ENCODE results near the gene DSC1.
A peak's percentile ranks its signal among the peaks of the same experiment; 100 is the strongest.

The DSC1 gene

DNA sequence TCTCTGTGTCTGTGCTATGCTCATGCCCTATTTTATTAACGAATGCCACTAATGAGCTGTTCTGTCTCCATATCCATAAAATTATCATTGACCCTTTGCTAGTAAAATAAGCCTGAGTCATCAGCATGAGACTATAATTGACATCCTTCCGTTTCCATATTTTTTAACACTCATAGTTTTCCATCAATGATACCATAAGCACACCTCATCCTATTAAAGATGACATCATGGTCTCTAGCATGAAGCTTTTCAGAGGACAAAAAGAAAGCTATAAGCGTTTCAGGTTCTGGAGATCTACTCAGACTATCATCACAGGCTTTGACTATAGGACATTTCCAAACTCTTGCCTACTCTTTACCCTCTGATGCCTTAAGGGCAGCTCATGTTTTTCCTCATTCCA, 59.2 kb downstream of the DSC1 start:
- H3K4me3 Mint-ChIP-seq, result no peak overlapping the region
- peaks cover 38 to 52% of the 10 kb centered on the region in 2 donors for H3K27me3 Mint-ChIP-seq
- H3K27ac Mint-ChIP-seq, result no peak overlapping the region
- DNase-seq (no peak), ATAC-seq (replicated peaks) (no peak)
- no peaks in the 10 kb centered on the region for H3K4me1 Mint-ChIP-seq
- H3K36me3 Mint-ChIP-seq, result no peaks in the 10 kb centered on the region
- no peaks in the 10 kb centered on the region for H3K9me3 Mint-ChIP-seq

- Mint-ChIP-seq H3K4me1 (no peaks in the 10 kb centered on the region), H3K27ac (no peak overlapping the region), H3K9me3 (no peaks in the 10 kb centered on the region), H3K4me3 (no peak overlapping the region), H3K27me3 (peaks cover 38 to 52% of the 10 kb centered on the region in 2 donors), H3K36me3 (no peaks in the 10 kb centered on the region)
- ATAC-seq (replicated peaks) (no peak), DNase-seq (no peak)
Measured at GRCh38 chr18:31102941-31103340, 59.7 kb downstream of the DSC1 start.

GRCh38 chr18:31102025-31102684, 60.5 kb downstream of the DSC1 start, which contains the start of gene DSC2:
TSS of gene DSC2 (minus strand) at chr18:31102421. CDS start at chr18:31101971, 450 bp downstream.
- H3K36me3 Mint-ChIP-seq, result no peaks in the 10 kb centered on the region
- H3K27ac Mint-ChIP-seq, result no peak within 1 kb of the TSS
- ATAC-seq (replicated peaks) (no peak), DNase-seq (no peak)
- no peaks in the 10 kb centered on the region for H3K9me3 Mint-ChIP-seq
- H3K4me3 Mint-ChIP-seq, result peak within 1 kb of the TSS in 1 of 2 donors; percentile 44
- no peaks in the 10 kb centered on the region for H3K4me1 Mint-ChIP-seq
- H3K27me3 Mint-ChIP-seq, result peaks cover 38 to 52% of the 10 kb centered on the region in 2 donors

DNA sequence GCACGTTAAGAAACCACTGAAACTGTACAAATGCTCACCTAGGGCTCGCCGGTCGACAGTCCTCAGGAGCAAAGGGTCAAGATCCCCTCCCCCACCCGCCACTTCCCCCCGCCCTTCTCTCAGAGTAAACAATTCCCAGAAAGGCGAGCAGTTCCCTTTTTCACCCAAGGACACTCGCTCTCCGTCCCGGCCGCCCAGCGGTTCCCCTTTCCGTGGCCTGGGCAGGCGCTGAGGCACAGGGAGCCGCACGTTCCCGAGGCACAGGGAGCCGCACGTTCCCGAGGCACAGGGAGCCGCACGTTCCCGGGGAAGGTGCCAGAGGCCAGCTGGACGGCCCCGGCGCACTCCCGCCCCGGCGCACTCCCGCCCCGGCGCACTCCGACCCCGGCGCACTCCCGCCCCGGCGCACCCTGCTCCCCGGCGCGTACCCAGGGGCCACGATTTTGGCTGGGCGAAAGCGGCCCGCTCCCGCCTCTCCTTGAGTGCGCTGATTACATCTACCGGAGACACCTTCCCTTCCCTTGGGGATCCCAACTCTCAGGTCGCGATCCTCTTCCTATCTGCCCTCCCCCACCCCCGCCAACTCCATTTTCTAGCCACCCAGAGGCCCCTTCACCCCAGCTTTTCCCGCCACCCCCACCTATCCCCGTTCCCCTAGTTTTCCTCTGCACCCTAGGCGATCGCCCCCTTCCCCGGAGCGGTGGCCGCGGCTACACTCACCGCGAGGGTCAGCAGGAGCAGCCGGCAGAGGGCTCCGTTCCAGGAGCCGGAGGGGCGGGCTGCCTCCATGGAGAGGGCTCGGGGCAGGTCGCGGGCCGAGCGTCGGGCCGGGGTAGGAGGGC, 61.3 kb downstream of the DSC1 start:
- ATAC-seq (replicated peaks), result peak; percentile 39 to 44
- H3K4me1 Mint-ChIP-seq, result no peaks in the 10 kb centered on the region
- H3K36me3 Mint-ChIP-seq, result no peaks in the 10 kb centered on the region
- DNase-seq, result no peak
- peak overlapping the region in 1 of 2 donors; percentile 44 for H3K4me3 Mint-ChIP-seq
- H3K27me3 Mint-ChIP-seq, result peaks cover 38 to 52% of the 10 kb centered on the region in 2 donors
- no peak overlapping the region for H3K27ac Mint-ChIP-seq
- peaks cover 0 to 2% of the 10 kb centered on the region in 2 donors for H3K9me3 Mint-ChIP-seq

DNA sequence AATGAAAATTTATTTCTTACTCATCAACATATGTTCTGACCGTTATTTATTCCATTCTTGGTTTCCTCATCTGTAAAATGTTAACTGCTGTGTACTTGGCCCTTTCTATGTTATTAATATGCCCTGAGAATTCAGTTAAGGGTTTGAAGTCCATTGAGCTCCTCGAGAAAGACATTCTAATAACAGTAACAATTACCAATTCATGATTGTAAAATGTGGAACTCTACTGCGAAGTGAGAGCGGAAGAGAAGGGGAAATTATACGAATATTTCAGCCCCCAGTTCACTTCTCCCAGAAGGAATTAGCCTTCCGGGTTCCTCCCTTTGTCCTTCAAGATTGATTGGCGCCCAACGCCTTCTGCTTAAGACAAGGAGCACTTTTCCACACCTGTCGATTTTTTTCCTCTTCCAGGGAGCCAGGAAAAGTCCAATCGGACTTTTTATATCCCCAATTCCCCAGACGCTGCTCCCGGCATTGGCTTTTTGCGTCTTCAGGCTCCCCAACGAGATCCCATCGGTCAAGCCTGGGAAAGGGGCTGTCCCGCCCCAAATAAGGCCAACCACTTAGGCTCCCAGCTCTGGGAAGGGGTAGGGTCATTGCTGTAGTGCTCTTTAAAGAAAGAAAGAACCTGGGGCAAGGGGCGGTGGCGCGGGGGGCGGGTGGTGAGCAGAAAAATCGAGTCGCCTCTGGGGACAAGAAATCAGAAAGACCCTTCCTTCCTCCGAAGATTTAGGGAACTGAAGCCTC, 62.0 kb downstream of the DSC1 start:
- Mint-ChIP-seq H3K27ac (no peak overlapping the region), H3K9me3 (peaks cover 0 to 3% of the 10 kb centered on the region in 2 donors), H3K36me3 (no peaks in the 10 kb centered on the region), H3K4me3 (peak overlapping the region in 1 of 2 donors; percentile 44), H3K4me1 (no peaks in the 10 kb centered on the region), H3K27me3 (peaks cover 38 to 52% of the 10 kb centered on the region in 2 donors)
- ATAC-seq (replicated peaks), result no peak
- no peak for DNase-seq

- Mint-ChIP-seq H3K27ac (no peak overlapping the region), H3K36me3 (no peaks in the 10 kb centered on the region), H3K4me1 (no peaks in the 10 kb centered on the region), H3K27me3 (peaks cover 38 to 52% of the 10 kb centered on the region in 2 donors), H3K9me3 (peaks cover 0 to 4% of the 10 kb centered on the region in 2 donors), H3K4me3 (no peak overlapping the region)
- no peak for ATAC-seq (replicated peaks)
- no peak for DNase-seq
Measured at GRCh38 chr18:31099450-31100230, 63.0 kb downstream of the DSC1 start.

DNA sequence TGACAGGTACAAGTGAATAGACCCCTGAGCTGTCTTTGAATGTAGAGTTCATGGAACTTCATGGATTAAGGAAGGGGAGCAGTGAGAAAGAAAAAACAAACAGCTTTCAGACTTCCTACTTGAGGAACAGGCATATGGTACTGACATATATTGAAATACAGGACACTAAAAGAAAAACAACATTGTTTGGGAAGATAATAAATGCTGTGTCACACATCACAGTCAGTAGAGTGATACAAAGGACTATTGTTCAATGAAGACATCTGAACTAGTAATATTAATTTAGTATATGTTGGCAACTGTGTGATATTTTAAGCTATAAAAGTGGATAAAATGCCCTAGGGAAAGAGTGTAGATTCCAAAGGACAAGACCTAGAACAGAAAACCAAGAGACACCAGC, 63.8 kb downstream of the DSC1 start:
- peaks cover 0 to 4% of the 10 kb centered on the region in 2 donors for H3K9me3 Mint-ChIP-seq
- DNase-seq, result no peak
- no peak overlapping the region for H3K4me3 Mint-ChIP-seq
- no peak for ATAC-seq (replicated peaks)
- peaks cover 38 to 52% of the 10 kb centered on the region in 2 donors for H3K27me3 Mint-ChIP-seq
- H3K4me1 Mint-ChIP-seq, result no peaks in the 10 kb centered on the region
- no peak overlapping the region for H3K27ac Mint-ChIP-seq
- no peaks in the 10 kb centered on the region for H3K36me3 Mint-ChIP-seq

DNA sequence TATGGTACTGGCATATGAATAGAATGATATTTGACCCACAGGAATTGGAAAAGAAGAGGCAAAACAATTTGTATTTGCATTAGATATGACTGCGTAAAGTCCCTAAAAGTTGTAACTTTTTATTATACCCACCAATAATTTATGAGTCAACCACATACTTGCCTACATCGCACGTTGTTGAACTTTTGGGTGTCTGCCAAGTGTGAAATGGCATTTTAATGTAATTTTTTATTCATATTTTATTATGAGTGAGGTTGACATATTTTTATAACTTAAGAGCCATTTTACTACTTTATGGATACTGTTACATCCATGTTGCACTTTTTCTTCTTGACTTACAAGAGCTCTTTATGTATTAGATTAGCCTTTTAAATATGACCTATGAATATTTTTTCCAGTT, 65.0 kb downstream of the DSC1 start:
- Mint-ChIP-seq H3K9me3 (peaks cover 0 to 5% of the 10 kb centered on the region in 2 donors), H3K27me3 (peaks cover 31 to 41% of the 10 kb centered on the region in 2 donors), H3K36me3 (no peaks in the 10 kb centered on the region), H3K4me3 (no peak overlapping the region), H3K27ac (no peak overlapping the region), H3K4me1 (no peaks in the 10 kb centered on the region)
- DNase-seq (no peak), ATAC-seq (replicated peaks) (no peak)

DNA sequence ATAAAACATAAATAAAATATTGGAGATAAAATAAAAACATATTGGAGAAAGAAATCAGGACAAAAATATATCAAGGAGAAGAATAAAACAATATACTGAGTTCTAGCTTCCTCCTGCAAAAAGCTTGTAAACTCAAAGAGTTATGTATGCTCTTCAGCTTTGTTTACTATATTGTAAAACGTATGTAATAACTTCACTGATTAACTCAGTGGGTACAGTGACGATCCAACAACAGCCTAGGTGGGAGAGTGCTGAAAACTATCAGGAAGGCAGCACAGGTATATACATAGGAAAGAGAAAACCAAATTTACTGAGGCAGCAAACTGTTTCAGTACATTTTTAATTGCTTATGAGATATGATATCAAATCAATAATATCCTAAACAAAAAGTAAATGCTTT, 68.8 kb downstream of the DSC1 start:
- Mint-ChIP-seq H3K36me3 (no peaks in the 10 kb centered on the region), H3K9me3 (peaks cover 0 to 5% of the 10 kb centered on the region in 2 donors), H3K27me3 (peaks cover 3 to 4% of the 10 kb centered on the region in 2 donors)

DNA sequence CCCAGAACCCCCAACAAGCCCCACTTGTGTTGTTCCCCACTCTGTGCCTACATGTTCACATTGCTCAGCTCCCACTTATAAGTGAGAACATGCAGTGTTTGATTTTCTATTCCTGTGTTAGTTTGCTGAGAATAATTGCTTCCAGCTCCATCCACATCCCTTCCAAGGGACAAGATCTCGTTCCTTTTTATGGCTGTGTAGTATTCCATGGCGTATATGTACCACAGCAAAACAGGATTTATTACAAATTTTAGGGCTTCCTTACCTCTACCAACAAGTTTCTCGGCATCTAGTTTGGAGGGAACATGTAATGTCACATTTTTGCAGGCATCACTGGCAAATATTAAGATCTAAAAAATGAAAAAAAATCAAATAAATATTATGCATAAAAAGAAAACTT, 69.4 kb downstream of the DSC1 start:
- DNase-seq (no peak), ATAC-seq (replicated peaks) (no peak)
- Mint-ChIP-seq H3K36me3 (no peaks in the 10 kb centered on the region), H3K4me1 (no peaks in the 10 kb centered on the region), H3K27ac (no peak overlapping the region), H3K4me3 (no peak overlapping the region), H3K9me3 (peaks cover 0 to 5% of the 10 kb centered on the region in 2 donors), H3K27me3 (no peaks in the 10 kb centered on the region)

More for the DNA sequence above, 68.8 kb downstream of the DSC1 start:
- Mint-ChIP-seq H3K4me3 (no peak overlapping the region), H3K27ac (no peak overlapping the region), H3K4me1 (no peaks in the 10 kb centered on the region)
- DNase-seq, result no peak
- ATAC-seq (replicated peaks), result no peak

- Mint-ChIP-seq H3K36me3 (no peaks in the 10 kb centered on the region), H3K4me1 (no peaks in the 10 kb centered on the region), H3K27me3 (no peaks in the 10 kb centered on the region), H3K27ac (no peak overlapping the region), H3K4me3 (no peak overlapping the region), H3K9me3 (peaks cover 0 to 3% of the 10 kb centered on the region in 2 donors)
- DNase-seq (no peak), ATAC-seq (replicated peaks) (no peak)
Measured at GRCh38 chr18:31091350-31091749, 71.3 kb downstream of the DSC1 start.

DNA sequence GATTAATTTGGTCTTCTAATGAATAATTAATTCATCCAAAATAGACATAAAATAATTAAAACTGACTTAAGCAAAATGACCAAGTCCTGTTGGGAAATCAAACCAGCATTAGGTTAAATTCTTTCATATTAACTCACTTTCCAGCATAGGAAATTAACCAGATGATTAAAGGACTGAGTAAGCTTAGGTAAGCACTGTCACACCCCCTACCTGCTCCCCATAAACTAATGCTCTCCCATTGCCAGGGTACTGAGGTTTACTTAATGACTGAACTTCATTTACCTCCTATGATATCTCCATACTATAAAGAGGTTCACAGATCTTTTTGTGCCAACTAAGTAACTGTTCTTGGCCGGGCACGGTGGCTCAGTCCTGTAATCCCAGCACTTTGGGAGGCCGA, 74.1 kb downstream of the DSC1 start:
- no peaks in the 10 kb centered on the region for H3K4me1 Mint-ChIP-seq
- no peak overlapping the region for H3K27ac Mint-ChIP-seq
- DNase-seq, result no peak
- H3K9me3 Mint-ChIP-seq, result peaks cover 0 to 2% of the 10 kb centered on the region in 2 donors
- no peak overlapping the region for H3K4me3 Mint-ChIP-seq
- H3K36me3 Mint-ChIP-seq, result no peaks in the 10 kb centered on the region
- no peak for ATAC-seq (replicated peaks)
- H3K27me3 Mint-ChIP-seq, result no peaks in the 10 kb centered on the region

GRCh38 chr18:31079973-31080372, 82.7 kb downstream of the DSC1 start:
- H3K27me3 Mint-ChIP-seq, result no peaks in the 10 kb centered on the region
- no peak for ATAC-seq (replicated peaks)

More at GRCh38 chr18:31079973-31080372, 82.7 kb downstream of the DSC1 start:
- Mint-ChIP-seq H3K4me1 (no peaks in the 10 kb centered on the region), H3K36me3 (no peaks in the 10 kb centered on the region), H3K27ac (no peak overlapping the region), H3K4me3 (no peak overlapping the region), H3K9me3 (peaks cover 0 to 4% of the 10 kb centered on the region in 2 donors)
- no peak for DNase-seq
